HUDEP-2 (cell line): ENCODE results near the gene RNASE12.
"Not testable (repeated sequence)": the region's sequence is repeated elsewhere in the genome, so short reads cannot be mapped to it uniquely, and the experiment has no call there.

ENCODE experiments used
- DNase-seq, 76 experiments: peaks; one replicate each; lab custom pipeline; 2025; ENCODE audit not compliant: unreplicated experiment in 76 of 76; lab: John Stamatoyannopoulos, UW

Gene RNASE12

DNA sequence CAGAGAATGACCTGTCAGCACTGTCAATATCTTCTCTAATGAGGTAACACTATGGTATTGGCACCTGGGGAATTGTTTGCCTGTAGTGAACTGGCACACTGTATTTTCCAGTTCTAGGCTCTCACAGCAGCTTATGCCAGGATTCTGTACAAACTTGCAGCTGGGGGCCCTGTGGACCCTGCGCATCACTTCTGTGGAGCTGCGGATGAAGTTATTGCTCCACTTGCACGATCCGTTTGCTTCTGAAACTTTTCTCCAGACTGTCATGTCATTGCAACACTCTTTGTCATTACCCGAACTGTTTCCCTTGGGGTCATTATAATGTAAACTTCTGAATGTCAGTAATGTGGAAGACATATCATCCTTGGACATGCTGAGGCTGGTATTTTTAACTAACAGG lies 7.3 kb downstream of the RNASE12 start:
- DNase-seq: no peak

- DNase-seq: no peak
Observed at GRCh38 chr14:20583142-20583541, 8.0 kb downstream of the RNASE12 start.

- DNase-seq: no peak
Observed at GRCh38 chr14:20580242-20580641, 10.9 kb downstream of the RNASE12 start.

GRCh38 chr14:20578784-20579502 lies 12.2 kb downstream of the RNASE12 start:
- no peak for DNase-seq

GRCh38 chr14:20578325-20578724 lies 12.9 kb downstream of the RNASE12 start:
- DNase-seq: no peak

GRCh38 chr14:20572382-20572990 lies 18.7 kb downstream of the RNASE12 start:
- not testable (repeated sequence) for DNase-seq

DNA sequence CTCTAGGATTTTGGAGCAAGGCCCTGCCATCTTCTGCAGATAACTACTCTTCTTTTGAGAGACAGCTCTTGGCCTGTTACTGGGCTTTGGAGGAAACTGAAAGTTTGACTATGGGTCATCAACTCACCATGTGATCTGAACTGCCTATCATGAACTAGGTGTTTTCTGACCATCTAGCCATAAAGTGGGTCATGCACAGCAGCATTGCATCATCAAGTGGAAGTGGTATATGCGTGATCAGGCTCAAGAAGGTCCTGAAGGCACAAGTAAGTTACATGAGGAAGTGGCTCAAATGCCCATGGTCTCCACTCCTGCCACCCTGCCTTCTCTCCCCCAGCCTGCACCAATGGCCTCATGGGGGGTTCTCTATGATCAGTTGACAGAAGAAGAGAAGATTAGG lies 20.5 kb downstream of the RNASE12 start:
- DNase-seq: not testable (repeated sequence)

DNA sequence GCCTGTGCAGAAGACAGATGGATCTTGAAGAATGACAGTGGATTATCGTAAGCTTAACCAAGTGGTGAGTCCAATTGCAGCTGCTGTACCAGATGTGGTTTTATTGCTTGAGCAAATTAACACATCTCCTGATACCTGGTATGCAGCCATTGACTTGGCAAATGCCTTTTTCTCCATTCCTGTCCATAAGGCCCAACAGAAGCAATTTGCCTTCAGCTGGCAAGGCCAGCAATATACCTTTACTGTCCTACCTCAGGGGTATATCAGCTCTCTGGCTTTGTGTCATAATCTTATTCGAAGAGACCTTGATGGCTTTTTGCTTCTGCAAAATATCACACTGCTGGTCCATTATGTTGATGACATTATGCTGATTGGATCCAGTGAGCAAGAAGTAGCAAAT lies 21.3 kb downstream of the RNASE12 start:
- not testable (repeated sequence) for DNase-seq

- DNase-seq: no peak
Observed at GRCh38 chr14:20569066-20569465, 22.1 kb downstream of the RNASE12 start.

GRCh38 chr14:20568393-20568792 lies 22.8 kb downstream of the RNASE12 start:
- DNase-seq: peak in 2 of 76 experiments; percentile 20 to 28

- DNase-seq: not testable (repeated sequence)
Observed at GRCh38 chr14:20567199-20567598, 24.0 kb downstream of the RNASE12 start.

DNA sequence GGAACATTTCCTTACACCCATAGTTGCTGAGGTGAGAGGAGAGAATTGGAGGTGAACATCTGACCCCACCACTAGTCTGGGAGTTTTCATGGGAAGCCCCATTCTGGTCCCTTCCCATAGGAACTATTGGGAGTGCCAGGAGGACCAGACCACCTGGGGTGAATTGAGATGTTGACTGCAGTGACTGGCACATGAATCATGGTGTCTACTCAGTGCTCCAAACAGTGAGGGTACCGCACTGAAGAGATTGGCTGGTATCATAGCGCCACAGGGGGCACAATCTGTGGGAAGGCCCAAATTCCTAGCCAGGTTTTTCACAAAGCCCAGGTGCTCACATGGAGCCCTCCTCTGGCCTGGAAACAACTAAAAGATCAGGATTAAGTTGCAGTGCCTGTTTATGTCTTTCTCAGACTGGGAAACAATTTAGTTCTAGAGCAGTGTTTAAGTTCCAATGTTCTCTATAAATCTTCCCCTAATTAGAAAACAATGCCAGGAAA lies 26.6 kb downstream of the RNASE12 start:
- DNase-seq: no peak

- peak in 3 of 76 experiments; percentile 23 to 36 (median 28) for DNase-seq
Observed at GRCh38 chr14:20563971-20564370, 27.2 kb downstream of the RNASE12 start.

GRCh38 chr14:20560961-20561360 lies 30.2 kb downstream of the RNASE12 start, which contains the start of gene RNASE9:
Gene RNASE9 (minus strand): TSS chr14:20561047.
- no peak for DNase-seq

GRCh38 chr14:20559461-20559904 lies 31.7 kb downstream of the RNASE12 start:
- DNase-seq: no peak

- DNase-seq: no peak
Observed at GRCh38 chr14:20557212-20557542, 34.0 kb downstream of the RNASE12 start.

DNA sequence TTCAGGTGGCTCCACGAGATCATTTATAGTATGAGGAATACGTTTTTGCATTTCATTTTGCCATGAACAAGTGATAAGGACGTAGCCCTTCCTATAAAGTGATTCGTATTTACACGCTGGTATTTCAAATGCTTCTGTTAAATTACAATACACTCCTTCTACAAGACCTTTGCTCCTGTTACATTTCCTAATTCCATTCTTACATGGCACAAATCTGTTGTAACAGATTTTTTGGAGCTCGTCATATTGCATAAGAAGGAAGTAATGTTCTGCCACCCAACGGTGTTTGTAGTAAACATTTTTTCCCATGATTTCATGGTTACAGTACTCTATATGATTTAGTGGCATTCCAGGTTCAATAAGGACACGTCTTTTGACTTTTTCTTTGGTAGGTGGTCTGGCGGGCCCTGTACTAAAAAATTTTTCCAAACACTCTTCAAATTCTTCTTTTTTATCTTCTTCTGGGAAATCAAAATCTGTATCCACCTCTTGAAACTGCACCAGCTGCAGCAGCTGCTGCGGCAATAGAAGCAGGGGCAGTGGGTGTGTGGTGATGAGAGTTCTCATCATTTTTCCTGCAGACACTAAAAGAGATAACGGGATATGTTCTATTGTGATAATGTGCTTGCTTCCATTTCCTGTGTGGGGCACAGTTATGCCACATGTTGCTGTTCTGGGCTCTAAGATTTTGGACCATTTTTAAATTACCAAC lies 34.5 kb downstream of the RNASE12 start:
- DNase-seq: peak in 13 of 76 experiments; percentile 3 to 55 (median 27)

GRCh38 chr14:20555845-20556244 lies 35.3 kb downstream of the RNASE12 start:
- DNase-seq: no peak

DNA sequence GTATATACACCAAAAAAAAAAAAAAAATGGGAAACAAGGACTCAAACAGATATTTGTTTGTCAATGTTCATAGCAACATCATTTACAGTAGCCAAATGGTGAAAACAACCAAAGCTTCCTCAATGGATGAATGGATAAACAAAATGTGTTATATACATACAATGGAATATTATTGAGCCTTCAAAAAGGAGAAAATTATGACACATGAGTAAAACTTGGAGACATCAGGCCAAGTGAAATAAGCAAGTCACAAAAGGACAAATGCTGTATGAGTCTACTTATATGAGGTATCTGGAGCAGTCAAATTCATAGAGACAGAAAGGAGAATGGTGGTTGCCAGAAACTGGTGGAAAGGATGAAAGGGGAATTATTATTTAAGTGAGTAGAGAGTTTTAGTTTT lies 38.2 kb downstream of the RNASE12 start:
- no peak for DNase-seq

GRCh38 chr14:20551606-20552005 lies 39.6 kb downstream of the RNASE12 start:
- no peak for DNase-seq

GRCh38 chr14:20550926-20551325 lies 40.2 kb downstream of the RNASE12 start:
- DNase-seq: no peak
